Lower lobe of right lung (tissue), 2 donors: Measurements from ENCODE around the gene LRRTM2. TPM values are rescaled to one million over a fixed set of nuclear protein-coding genes. Genes with fewer than 3 reads are reported as not detected.

ENCODE experiments used
- ATAC-seq, 2 donors: fragments of 200-7000 bp; cut with Tn5 transposase; one replicate each; pipeline ENCODE4 v1.9.1; 2020 to 2022; ENCODE audit warnings: mild to moderate bottlenecking in 2 of 2, moderate library complexity in 2 of 2
- DNase-seq: peaks from one replicate; pipeline ENCODE4 v3.0.0-alpha.2; 2020
- H3K27ac ChIP-seq: fragments of 200-600 bp; one replicate; pipeline ENCODE4 v1.8.0; 2022
- H3K27me3 ChIP-seq: fragments of 200-600 bp; one replicate; pipeline ENCODE4 v1.8.0; 2022; ENCODE audit warnings: low read depth
- H3K36me3 ChIP-seq: fragments of 200-600 bp; one replicate; pipeline ENCODE4 v1.8.0; 2022; ENCODE audit warnings: mild to moderate bottlenecking
- H3K4me1 ChIP-seq: fragments of 200-600 bp; one replicate; pipeline ENCODE4 v1.8.0; 2022
- H3K4me3 ChIP-seq: fragments of 200-600 bp; one replicate; pipeline ENCODE4 v1.8.0; 2022; ENCODE audit warnings: mild to moderate bottlenecking
- H3K9me3 ChIP-seq: fragments of 200-600 bp; one replicate; pipeline ENCODE4 v1.8.0; 2022
- CTCF ChIP-seq: fragments of 200-600 bp; IDR thresholded peaks from one replicate; pipeline ENCODE4 v1.8.0; 2022; ENCODE audit warnings: antibody characterized with exemption, mild to moderate bottlenecking
- intact Hi-C: fragments of 100-400 bp; cut with DNase I; formaldehyde crosslinking; loops from one replicate; pipeline ENCODE4 v1.11.0; 2022
- total RNA-seq: library from RNA; stranded (reverse); fragmentation: NEBNext Ultra II Directional; extraction: Animal tissue kit (Norgen Biotek cat#: 25700); gene quantifications from one replicate; pipeline ENCODE4 v1.2.1, GENCODE V29; 2021
- donor health status: DM: no; HTN: yes; CAD: no; lungs with severe emphysema.

Gene LRRTM2
- total RNA-seq, 1 donor from 2014 or later, result 0.30 TPM

GRCh38 chr5:138914338-138914737 lies 39.2 kb upstream of the LRRTM2 start:
- no peaks in the 10 kb centered on the region for H3K9me3 ChIP-seq
- peaks cover 63% of the 10 kb centered on the region for H3K36me3 ChIP-seq
- no peak overlapping the region for H3K27ac ChIP-seq
- no peaks in the 10 kb centered on the region for H3K27me3 ChIP-seq
- no peak for TF ChIP-seq CTCF
- no peak for ATAC-seq
- no peak overlapping the region for H3K4me3 ChIP-seq
- no peaks in the 10 kb centered on the region for H3K4me1 ChIP-seq
- intact Hi-C loops, result no loop called here
- DNase-seq, result no peak

GRCh38 chr5:138913773-138914172 lies 38.6 kb upstream of the LRRTM2 start:
- Histone ChIP-seq H3K9me3 (no peaks in the 10 kb centered on the region), H3K27ac (no peak overlapping the region), H3K4me1 (no peaks in the 10 kb centered on the region), H3K4me3 (no peak overlapping the region), H3K27me3 (no peaks in the 10 kb centered on the region), H3K36me3 (peaks cover 60% of the 10 kb centered on the region)
- intact Hi-C loops, result no loop called here
- no peak for TF ChIP-seq CTCF
- no peak for ATAC-seq
- DNase-seq, result no peak

GRCh38 chr5:138912093-138912492 lies 37.0 kb upstream of the LRRTM2 start:
- DNase-seq (no peak), ATAC-seq (no peak)
- intact Hi-C loops, result no loop called here
- Histone ChIP-seq H3K4me3 (no peak overlapping the region), H3K9me3 (no peaks in the 10 kb centered on the region), H3K27me3 (no peaks in the 10 kb centered on the region), H3K27ac (no peak overlapping the region), H3K4me1 (no peaks in the 10 kb centered on the region), H3K36me3 (peaks cover 61% of the 10 kb centered on the region)
- TF ChIP-seq CTCF, result no peak

GRCh38 chr5:138911441-138911840 lies 36.3 kb upstream of the LRRTM2 start:
- ATAC-seq, result no peak
- H3K27ac ChIP-seq, result no peak overlapping the region
- no peaks in the 10 kb centered on the region for H3K27me3 ChIP-seq

GRCh38 chr5:138910546-138911185 lies 35.5 kb upstream of the LRRTM2 start:
- intact Hi-C loops, result no loop called here
- Histone ChIP-seq H3K27me3 (no peaks in the 10 kb centered on the region), H3K9me3 (no peaks in the 10 kb centered on the region), H3K4me3 (no peak overlapping the region), H3K36me3 (peaks cover 71% of the 10 kb centered on the region), H3K27ac (no peak overlapping the region), H3K4me1 (no peaks in the 10 kb centered on the region)
- no peak for TF ChIP-seq CTCF
- DNase-seq (no peak), ATAC-seq (no peak)

More at GRCh38 chr5:138911441-138911840, 36.3 kb upstream of the LRRTM2 start:
- intact Hi-C loops, result no loop called here
- H3K36me3 ChIP-seq, result peaks cover 67% of the 10 kb centered on the region
- TF ChIP-seq CTCF, result no peak
- H3K4me1 ChIP-seq, result no peaks in the 10 kb centered on the region
- H3K4me3 ChIP-seq, result no peak overlapping the region
- H3K9me3 ChIP-seq, result no peaks in the 10 kb centered on the region
- no peak for DNase-seq
